IPS DF 19.7 (cell line): ENCODE measurements around the gene MAP1LC3B.

Experiments
- DNase-seq: peaks from one replicate; pipeline ENCODE4 v3.0.0-alpha.2; 2013; ENCODE audit warnings: low read depth, low spot score

The MAP1LC3B gene

DNA sequence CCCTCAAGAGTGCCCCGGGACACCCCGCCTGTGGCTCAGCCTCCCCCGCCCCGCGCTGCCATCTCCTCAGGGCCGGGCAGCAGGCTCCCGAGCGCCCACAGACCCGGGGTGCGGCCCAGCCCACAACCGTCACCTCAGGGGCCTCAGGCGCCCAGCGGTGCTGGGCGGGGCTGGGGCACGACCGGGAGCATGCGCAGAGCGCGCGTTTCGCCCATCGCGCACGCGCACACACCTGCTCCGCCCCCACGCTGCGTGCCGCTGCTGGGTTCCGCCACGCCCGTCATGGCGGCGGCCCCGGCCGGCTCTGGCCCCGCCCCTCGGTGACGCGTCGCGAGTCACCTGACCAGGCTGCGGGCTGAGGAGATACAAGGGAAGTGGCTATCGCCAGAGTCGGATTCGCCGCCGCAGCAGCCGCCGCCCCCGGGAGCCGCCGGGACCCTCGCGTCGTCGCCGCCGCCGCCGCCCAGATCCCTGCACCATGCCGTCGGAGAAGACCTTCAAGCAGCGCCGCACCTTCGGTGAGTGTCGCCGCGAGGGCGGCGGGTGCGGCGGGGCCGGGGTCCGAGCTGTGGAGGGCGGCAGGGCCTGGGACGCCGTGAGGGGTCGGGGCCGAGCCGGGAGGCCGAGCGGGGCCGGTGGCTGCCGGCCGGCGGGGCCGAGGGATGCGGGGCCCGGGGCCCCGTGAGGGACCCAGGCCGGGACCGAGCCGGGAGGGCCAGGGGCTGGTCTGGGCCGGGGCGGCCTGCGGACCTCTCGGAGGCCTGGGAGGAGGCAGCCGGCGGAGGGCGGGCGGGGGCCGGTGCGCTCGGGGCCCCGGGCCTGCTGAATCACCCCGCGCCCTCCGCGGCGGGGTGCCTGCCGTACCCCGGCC lies at the start of gene MAP1LC3B:
TSS of gene MAP1LC3B (plus strand) at position 387 of the 871 bp plus-strand sequence. CDS start at position 479, 92 bp downstream.
- DNase-seq = no peak

DNA sequence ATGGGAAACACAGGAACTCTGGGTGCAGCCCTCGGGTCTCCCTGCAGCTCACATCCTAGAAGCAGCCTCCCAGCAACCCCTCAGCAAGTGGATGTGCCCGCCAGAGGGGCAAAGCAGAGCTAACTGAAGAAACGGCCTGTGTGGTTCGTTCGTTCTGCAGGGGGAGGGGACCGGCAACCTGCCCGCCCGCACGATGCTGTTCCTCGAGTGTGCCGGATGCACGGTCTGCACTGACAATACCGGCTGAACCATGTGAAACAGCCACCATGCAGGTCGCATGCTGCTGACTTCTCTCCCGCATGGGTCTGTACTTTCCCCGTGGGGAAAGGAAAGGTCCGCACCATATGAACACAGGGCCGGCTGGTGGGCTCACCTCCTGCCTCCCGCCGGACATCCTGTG lies 49.6 kb upstream of the MAP1LC3B start:
- no peak for DNase-seq

DNA sequence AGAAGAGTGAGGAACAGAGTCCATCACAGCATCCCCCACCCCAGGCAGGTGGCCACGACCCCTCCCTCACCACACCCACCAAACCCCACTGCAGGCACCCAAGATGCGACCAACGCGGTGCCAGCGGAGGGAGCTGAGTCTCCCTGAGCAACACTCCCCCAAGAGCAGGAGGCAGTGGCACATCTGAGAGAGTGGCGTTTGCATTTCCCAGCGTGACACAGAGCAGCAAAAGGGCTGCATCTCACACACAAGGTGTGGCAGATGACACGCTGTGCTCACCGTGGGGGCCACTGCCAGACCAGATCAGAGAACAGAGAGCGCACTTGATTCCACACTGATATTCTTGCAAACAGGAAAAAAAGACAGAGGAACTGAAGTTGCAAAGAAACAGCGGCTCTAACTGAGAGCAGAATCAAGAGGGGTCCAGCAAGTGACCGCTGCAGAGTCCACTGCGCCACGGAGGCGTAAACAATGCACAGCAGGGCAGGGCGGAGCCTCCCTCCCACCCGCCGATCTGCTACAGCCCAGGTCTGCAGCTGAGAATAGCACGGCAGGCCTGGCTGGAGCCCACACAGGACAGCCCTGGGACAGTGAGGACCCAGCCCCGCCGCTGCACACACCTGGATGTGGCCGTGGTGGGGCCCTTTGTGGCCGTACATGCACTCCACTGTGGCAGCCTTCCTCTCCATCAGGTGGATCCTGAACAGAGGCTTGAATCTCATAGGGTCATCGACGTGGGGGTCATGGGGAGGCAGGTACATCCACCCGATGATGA lies 49.0 kb upstream of the MAP1LC3B start:
- no peak for DNase-seq

DNA sequence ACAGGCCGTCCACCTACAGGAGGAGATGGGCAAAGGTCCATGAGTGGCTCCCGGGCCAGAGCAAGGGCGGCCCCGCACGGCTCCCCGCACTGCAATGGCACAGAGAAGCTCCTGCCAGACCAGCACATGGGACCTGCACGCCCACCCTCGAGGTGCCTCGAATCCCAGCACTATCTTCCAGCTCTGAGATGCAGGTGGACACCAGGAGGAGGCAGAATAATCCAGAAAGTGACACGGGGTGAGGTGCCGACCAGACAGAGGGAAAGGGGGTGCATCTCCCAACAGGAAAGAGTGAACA lies 48.4 kb upstream of the MAP1LC3B start:
- DNase-seq = no peak

DNA sequence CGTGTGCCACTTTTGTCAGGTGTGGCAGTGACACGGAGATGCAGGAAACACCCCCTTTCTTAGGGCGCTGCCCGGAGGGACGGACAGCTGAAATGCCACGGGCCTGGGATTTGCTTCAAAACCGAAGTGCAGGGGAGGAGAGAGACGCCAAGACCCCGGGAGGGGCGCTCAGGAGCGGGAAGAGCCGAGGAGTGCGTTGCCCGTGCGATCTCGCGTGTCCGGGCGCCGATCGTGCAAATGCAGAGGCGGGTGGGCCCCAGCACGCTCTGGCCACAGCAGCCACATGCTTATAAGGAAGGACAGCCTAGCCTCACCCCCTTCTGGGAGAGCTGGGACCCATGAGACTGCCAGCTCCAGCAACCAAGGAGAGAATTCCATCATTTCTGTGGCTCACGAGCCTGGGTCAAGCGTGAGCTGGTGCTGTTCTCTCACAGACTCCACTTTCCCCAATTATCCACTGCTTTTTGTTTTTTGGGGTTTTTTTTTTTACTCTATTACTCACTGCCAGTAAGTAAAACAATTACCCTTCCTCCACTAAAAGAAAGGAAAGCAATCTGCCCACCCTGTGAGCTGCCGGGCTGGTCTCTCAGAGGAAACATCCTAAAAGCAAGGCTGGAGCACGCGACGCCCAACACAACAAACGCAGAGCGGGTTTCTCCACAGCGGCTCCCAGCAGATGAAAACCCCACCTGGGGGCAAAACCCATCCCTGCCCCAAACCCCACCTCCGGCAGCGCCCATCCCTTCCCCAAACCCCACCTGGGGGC lies 47.8 kb upstream of the MAP1LC3B start:
- DNase-seq = no peak

DNA sequence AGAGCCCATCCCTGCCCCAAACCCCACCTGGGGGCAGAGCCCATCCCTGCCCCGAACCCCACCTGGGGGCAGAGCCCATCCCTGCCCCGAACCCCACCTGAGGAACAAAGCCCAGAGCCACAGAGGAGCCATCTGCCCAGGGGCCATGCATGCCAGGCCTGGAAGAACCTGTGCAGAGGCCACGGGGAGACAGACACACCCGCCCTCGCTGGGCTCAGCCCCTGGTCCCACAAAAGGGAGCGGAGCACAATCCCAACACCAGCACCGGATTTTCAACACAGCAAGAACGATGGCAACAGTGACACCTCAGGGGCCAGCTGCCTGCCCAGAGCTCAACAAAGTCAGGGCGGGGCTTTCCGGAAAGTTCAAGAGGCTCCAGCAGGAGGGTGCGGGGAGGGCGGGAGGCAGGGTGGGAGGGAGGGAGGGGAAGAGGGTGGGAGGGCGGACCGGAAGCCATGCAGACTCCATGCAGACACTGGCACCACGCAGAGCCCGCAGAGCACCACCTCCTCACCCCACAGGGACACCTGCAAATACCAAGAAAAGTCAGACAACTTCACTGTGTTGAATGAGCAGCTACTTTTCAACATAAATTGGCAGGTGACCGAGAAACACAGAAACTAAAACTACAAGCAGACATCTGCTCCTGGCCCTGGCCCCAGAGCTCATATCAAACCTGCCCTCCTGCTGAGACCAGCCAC lies 47.1 kb upstream of the MAP1LC3B start:
- no peak for DNase-seq

DNA sequence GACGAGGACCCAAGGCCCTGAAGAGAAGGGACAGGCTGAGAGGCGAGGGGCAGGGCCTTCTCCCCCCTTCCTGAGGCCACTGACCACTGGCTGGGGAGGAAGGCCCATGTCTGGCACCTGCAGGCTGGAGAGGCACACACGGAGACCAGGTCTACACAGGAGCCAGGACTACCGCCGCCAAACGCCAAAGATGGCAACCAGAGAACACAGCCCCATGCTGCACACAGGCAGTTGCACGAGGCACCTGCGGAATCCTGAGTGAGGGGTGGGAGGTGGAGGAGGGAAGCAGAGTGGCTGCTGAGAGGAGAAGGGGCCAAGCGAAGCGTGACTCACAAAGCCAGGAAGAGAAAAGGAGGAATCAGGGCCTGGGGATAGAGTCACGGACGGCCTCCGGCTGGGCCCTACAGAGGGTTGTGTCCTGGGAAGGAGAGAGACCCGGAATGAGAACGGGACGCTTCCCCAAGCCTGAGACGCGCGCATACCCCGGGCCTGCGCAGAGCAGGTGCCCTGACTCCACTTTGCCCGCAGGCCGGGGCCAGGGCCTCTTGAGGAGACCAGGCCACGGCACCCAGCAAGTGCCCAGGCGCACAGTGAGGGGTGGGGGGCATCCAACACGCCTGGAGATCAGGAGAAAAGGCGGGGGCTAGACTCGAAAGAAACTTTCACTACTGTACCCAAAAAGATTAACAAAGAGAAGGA lies 46.3 kb upstream of the MAP1LC3B start:
- no peak for DNase-seq

DNA sequence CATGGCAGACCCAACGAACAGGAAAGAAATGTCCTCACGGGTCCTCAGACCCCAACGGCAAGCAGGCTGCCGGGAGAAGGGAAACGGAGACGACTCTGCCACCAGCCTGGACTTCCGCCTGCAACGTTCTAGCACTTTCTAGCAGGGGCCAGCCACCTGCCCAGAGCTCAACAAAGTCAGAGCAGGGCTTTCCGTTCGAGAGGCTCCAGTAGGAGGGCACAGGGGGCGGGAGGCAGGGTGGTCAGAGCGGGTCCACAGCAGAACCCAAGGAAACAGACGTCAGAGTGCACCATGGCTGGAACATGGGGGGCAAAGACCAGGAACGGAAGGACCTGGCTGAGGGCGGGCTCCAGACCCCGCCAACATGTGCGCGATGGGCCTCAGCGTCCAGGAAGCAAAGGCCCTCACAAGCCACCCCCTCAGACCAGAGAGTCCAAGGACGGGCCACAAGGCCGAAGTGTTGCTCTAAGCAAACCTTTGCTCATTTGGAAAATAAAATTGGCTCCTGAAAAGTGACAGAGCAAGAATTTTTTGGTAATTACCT lies 45.5 kb upstream of the MAP1LC3B start:
- no peak for DNase-seq

DNA sequence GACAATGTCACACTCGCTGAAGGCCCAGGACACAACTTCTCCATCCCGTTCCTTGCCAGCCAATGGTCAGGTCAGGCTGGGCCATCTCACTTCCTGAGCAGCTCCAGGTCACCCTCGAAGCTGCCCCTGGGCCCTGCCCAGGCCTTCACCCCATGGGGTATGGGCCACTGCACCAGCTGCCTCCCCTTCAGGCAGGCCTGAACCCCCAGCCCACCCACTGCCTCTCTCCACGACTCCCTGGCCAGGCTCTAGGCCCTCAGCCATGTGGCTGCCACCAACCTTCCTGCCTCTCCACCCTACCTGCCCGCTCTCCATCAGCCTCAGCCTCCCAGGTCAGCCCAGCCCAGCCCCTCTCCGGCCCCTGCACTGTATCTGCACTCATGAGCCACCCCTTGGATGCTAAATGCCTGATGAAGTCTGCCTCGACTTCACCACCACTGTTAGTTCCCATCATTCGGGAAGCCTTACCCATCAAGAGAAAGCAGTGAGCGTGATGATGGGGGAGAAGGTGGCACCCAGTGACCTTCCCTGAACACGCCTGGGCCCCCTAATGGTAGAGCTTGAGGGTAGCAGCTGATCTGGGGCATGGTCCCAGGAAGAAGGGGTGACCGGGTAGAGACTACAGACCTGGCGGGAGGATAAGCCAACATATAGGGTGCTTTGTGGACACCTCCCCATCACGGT lies 44.1 kb upstream of the MAP1LC3B start:
- no peak for DNase-seq

DNA sequence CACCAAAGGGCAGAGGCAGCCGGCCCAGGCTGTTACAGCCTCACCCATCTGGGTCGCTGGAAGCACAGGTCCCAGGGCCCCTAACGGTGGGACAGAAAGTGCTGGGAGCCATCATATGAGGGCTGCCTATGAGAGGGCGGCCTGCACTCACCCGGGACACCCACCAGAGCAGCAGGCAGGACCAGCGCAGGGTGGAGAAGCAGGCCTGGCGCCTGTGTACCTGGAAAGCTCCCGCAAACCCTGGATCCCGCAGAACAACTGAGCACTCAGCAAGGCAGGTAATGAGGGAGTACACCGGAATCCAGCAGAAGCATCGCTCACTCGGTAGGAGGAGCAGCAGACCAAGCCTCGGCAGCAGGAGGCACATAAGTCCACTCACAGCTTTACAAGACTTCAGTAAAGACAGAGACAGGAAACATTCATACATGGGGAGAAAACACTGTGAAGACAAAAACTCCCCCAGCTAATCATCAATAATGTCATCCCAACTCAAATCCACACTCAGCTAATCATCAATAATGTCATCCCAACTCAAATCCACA lies 43.4 kb upstream of the MAP1LC3B start:
- no peak for DNase-seq

DNA sequence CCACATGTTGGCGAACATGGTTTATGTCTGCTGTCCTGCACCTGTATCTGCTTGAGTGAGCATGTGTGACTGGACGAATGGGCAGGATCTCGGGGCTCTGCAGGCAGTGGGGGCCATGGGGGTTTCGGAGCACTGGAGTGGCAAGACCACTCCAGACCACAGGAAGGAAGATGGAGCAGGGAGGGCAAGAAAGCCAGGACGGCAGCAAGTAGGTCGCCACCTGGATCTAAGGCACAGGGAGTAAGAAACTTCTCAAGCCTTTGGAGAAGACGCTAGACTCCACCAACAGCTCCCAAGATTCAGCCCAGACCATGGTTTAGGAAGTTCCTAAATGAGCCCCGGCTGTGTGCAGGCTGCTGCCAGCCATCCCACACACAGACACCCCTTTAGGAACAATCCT lies 42.1 kb upstream of the MAP1LC3B start:
- no peak for DNase-seq

DNA sequence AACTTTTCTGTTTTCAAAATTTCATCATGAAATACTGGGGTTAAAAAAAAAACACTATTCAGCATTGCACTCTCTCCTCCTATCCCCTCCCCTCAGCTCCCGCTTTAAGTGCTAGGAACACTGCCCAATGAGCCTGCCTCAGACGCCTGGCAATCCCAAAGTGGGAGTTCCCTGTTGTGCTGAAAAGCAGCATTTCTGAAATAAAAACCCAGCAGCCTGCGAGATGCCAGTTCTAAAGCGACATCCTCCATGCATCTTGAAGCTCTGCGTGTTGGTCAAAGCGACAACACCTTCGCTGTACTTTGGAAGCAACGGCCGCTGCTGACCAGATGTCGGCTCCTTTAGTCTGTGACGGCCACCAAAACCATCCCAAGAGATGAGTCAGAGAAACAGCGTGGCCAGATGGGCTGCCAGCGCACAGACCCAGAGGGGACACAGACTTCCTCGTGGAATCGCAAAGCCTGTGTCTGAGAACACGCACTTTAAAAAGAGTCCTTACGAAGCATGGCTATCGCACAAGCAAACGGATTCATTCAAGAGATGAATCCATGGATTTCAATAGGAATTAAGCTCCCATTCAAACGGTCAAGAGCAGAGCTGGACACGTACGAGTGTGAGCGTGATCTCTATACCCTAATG lies 41.3 kb upstream of the MAP1LC3B start:
- no peak for DNase-seq

DNA sequence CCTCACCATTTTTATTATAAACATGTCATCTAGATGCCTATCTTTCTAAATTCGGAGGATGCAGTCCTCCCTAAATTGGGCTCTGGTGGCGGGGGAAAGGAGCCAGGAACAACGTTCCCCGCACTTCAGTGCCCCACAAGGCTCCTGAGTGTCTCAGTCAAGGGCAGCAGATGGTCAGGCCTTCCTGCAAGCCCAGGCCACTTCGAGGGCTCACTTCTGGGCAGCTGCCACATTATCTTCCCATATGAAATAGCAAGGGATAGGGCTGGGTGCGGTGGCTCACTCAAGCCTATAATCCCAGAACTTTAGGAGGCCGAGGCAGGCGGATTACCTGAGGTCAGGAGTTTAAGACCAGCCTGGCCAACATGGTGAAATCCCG lies 40.8 kb upstream of the MAP1LC3B start:
- DNase-seq = no peak

DNA sequence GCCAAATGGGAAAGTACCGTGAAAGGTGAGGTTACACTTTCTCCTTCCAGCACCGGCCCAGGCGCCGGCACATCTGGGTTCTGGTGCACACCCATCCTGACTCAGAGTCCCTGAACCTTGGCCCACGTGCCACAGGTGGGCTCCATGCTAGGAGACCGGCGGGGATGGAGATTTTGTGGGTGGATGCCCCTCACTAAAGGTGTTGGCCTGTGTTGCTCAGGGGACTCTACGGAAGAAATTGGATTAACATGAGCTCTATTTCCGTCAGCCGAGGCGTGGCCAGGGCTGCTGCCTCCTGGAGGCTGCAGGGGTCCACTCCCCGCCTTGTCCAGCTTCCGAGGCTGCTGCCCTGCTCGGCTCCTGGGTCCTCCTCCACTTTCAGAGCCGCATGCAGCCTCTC lies 39.3 kb upstream of the MAP1LC3B start:
- no peak for DNase-seq

DNA sequence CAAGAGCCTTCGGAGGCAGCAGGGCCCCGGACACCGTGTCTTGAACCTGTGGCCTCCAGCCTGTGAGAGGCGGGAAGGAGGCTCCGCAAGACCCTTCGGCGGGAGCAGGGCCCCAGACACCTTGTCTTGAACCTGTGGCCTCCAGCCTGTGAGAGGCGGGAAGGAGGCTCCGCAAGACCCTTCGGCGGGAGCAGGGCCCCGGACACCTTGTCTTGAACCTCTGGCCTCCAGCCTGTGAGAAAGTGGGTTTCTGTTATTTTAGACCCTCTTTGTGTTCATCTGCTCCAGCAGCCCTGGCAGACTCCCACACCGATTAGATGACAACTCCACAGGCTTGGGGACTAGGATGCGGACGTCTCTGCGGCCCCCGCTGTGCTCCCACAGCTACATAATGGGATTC lies 38.5 kb upstream of the MAP1LC3B start:
- no peak for DNase-seq

DNA sequence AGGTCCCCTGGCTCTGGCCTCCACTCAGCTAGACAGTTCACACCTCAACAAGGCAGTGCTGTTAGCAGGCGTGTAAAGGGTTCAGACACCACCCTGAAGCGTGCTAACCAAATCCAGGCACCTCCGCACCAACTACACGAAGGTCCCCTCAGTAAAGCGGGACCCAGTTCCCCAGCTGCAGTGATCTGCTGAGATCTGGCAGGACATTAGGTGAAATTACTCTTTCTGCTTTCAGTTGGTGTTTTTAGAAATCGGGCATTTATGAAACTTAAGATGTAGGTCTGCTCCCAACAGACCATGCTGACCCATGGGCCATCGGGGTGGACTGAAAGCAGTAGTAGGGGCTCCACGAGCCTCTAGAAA lies 35.7 kb upstream of the MAP1LC3B start:
- no peak for DNase-seq

DNA sequence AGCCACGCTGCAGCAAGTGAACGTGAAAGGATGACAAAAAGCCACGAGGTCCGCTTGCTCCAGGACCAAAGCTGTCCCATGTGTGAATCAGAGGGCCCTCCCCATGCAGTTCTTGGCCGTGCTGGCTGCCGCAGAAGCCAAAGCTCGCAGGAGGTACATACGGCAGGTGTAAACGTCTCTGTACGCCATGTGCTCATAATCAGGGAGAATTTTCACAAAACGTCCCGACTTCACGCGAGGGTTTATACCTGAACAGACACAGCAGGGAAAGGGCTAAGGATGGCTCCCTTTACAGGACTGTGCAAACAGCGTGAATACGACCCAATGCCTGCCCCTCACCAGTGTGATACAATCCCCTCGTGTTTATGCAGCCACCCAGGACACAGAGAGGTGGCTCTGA lies 33.9 kb upstream of the MAP1LC3B start:
- DNase-seq = no peak

DNA sequence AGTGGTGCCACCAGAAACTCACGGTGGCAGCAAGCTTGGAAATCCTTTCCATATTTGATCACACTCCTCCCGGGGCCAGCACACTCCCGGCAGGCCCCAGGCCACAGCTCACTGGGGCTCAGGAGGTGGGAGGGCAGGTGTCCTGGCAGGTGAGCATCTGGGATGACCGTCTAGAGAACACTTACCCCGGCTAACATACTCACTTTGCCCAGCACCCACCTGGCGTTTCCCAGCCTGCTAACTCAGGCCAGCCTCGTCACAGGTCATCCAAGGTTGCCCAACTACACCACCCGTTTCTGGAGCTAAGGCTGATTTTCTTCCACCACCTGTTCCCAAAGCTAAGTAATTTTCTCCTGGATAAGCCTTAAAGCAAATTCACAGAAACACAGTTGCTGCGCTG lies 33.4 kb upstream of the MAP1LC3B start:
- no peak for DNase-seq

DNA sequence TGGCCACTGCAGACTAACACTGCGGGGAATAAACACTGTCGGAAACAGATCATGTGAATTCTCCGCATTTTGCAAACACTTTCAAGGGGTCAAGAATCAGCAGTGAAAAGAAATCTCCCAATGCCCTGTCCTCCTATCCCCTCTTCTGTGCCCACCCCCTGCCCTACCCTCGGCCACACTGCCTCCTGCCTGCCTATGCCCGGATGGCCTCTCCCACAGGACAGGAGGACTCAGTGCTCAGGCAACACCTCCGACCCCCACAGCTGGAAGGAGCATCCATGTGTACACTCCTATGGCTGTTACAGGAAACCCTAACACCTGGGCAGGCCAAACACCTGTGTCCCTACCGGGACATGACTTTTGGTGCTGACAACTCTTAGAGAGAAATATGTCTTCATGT lies 33.0 kb upstream of the MAP1LC3B start:
- no peak for DNase-seq
